ENCODE results near the gene MBD6. TPM values are rescaled to one million over a fixed set of nuclear protein-coding genes. Genes with fewer than 3 reads are reported as not detected.

Gene MBD6
- total RNA-seq, 2 experiments from 2014 or later: 23.9 to 110 TPM

GRCh38 chr12:57554453-57554852, 31.8 kb downstream of the MBD6 start:
- H4K20me1 ChIP-seq (ENCODE audit: insufficient read depth, low read length): no peaks in the 10 kb centered on the region
- no peak overlapping the region for H2AFZ ChIP-seq (ENCODE audit: low read length)
- intact Hi-C loops (cut with micrococcal nuclease; ENCODE audit: unreplicated experiment): no loop called here
- TF ChIP-seq, protein P1, sequence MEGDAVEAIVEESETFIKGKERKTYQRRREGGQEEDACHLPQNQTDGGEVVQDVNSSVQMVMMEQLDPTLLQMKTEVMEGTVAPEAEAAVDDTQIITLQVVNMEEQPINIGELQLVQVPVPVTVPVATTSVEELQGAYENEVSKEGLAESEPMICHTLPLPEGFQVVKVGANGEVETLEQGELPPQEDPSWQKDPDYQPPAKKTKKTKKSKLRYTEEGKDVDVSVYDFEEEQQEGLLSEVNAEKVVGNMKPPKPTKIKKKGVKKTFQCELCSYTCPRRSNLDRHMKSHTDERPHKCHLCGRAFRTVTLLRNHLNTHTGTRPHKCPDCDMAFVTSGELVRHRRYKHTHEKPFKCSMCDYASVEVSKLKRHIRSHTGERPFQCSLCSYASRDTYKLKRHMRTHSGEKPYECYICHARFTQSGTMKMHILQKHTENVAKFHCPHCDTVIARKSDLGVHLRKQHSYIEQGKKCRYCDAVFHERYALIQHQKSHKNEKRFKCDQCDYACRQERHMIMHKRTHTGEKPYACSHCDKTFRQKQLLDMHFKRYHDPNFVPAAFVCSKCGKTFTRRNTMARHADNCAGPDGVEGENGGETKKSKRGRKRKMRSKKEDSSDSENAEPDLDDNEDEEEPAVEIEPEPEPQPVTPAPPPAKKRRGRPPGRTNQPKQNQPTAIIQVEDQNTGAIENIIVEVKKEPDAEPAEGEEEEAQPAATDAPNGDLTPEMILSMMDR (conservative IDR thresholded peaks at IDR 0.05; ENCODE audit: low read length): no peak
- TF ChIP-seq EZH2phosphoT487 (IDR thresholded peaks at IDR 0.05; ENCODE audit: borderline replicate concordance, low read depth, low read length): no peak
- H3K36me3 ChIP-seq (ENCODE audit: insufficient read depth, low read length): no peaks in the 10 kb centered on the region
- no peaks in the 10 kb centered on the region for H3K4me1 ChIP-seq (ENCODE audit: insufficient read depth, low read length, poor library complexity, severe bottlenecking)
- ChIA-PET CTCF (ENCODE audit: unreplicated experiment) (no interaction called here), POLR2A (interaction anchor here (0.7 kb wide), 1 partner anchor 179 kb away, joined by 3 read pairs; no protein-coding TSS in a partner anchor)
- no peaks in the 10 kb centered on the region for H3K9me2 ChIP-seq (ENCODE audit: insufficient read depth, low read length)
- H3K4me3 ChIP-seq (ENCODE audit: low read depth, low read length, poor library complexity, severe bottlenecking): no peak overlapping the region
- no peaks in the 10 kb centered on the region for H3K9me3 ChIP-seq (ENCODE audit: low read length)
- no peak for DNase-seq (ENCODE audit: low spot score)
- no peak overlapping the region for H3K4me2 ChIP-seq (ENCODE audit: low read length)
- BruUV-seq (replicated peaks): no TSS peak
- no peak overlapping the region for H3K27ac ChIP-seq (ENCODE audit: low read depth, low read length, poor library complexity, severe bottlenecking)
- no peaks in the 10 kb centered on the region for H3K79me2 ChIP-seq (ENCODE audit: insufficient read depth, low read depth, low read length)

DNA sequence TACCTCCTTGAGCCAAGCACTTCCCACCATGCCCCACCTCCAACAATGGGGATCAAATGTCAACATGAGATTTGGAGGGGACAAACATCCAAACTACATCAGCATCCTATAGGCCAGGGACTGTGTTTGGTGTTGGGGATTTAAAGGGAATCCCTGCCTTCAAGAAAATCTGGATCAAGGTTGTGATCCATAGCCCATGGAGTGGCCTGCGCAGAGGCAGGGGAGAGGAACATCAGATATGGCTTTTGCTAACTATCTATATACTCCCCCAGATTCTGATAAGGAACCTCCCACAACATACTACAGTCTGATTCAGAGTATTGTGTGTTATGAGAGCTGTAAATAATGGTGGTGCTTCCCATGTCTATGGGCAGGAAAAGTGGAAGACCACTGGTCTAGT, 32.3 kb downstream of the MBD6 start:
- H3K9me2 ChIP-seq (ENCODE audit: insufficient read depth, low read length): no peaks in the 10 kb centered on the region
- intact Hi-C loops (cut with micrococcal nuclease; ENCODE audit: unreplicated experiment): no loop called here
- no peaks in the 10 kb centered on the region for H3K79me2 ChIP-seq (ENCODE audit: insufficient read depth, low read depth, low read length)
- no peaks in the 10 kb centered on the region for H3K9me3 ChIP-seq (ENCODE audit: low read length)
- BruUV-seq (replicated peaks): no TSS peak
- H3K4me1 ChIP-seq (ENCODE audit: insufficient read depth, low read length, poor library complexity, severe bottlenecking): no peaks in the 10 kb centered on the region
- H2AFZ ChIP-seq (ENCODE audit: low read length): no peak overlapping the region
- DNase-seq (ENCODE audit: low spot score): no peak
- H3K27ac ChIP-seq (ENCODE audit: low read depth, low read length, poor library complexity, severe bottlenecking): no peak overlapping the region
- H4K20me1 ChIP-seq (ENCODE audit: insufficient read depth, low read length): no peaks in the 10 kb centered on the region
- no peaks in the 10 kb centered on the region for H3K36me3 ChIP-seq (ENCODE audit: insufficient read depth, low read length)
- no peak overlapping the region for H3K4me2 ChIP-seq (ENCODE audit: low read length)
- no peak overlapping the region for H3K4me3 ChIP-seq (ENCODE audit: low read depth, low read length, poor library complexity, severe bottlenecking)
- POLR2A ChIA-PET: no interaction called here
- TF ChIP-seq, protein P1 (conservative IDR thresholded peaks at IDR 0.05; ENCODE audit: low read length): no peak
- TF ChIP-seq EZH2phosphoT487 (IDR thresholded peaks at IDR 0.05; ENCODE audit: borderline replicate concordance, low read depth, low read length): no peak
- CTCF ChIA-PET (ENCODE audit: unreplicated experiment): no interaction called here

- Histone ChIP-seq H3K4me1 (ENCODE audit: insufficient read depth, low read length, poor library complexity, severe bottlenecking) (no peaks in the 10 kb centered on the region), H2AFZ (ENCODE audit: low read length) (no peak overlapping the region), H4K20me1 (ENCODE audit: insufficient read depth, low read length) (no peaks in the 10 kb centered on the region), H3K9me3 (ENCODE audit: low read length) (no peaks in the 10 kb centered on the region), H3K4me2 (ENCODE audit: low read length) (no peak overlapping the region), H3K27ac (ENCODE audit: low read depth, low read length, poor library complexity, severe bottlenecking) (no peak overlapping the region), H3K9me2 (ENCODE audit: insufficient read depth, low read length) (no peaks in the 10 kb centered on the region), H3K79me2 (ENCODE audit: insufficient read depth, low read depth, low read length) (no peaks in the 10 kb centered on the region), H3K4me3 (ENCODE audit: low read depth, low read length, poor library complexity, severe bottlenecking) (no peak overlapping the region), H3K36me3 (ENCODE audit: insufficient read depth, low read length) (no peaks in the 10 kb centered on the region)
- intact Hi-C loops (cut with micrococcal nuclease; ENCODE audit: unreplicated experiment): no loop called here
- BruUV-seq (replicated peaks): no TSS peak
- ChIA-PET CTCF (ENCODE audit: unreplicated experiment) (no interaction called here), POLR2A (no interaction called here)
- DNase-seq (ENCODE audit: low spot score): no peak
- TF ChIP-seq EZH2phosphoT487 (IDR thresholded peaks at IDR 0.05; ENCODE audit: borderline replicate concordance, low read depth, low read length): no peak
- TF ChIP-seq, protein P1 (conservative IDR thresholded peaks at IDR 0.05; ENCODE audit: low read length): no peak
Measured at GRCh38 chr12:57558864-57559263, 36.2 kb downstream of the MBD6 start.

All from OCI-LY7 (cell line).